OCI-LY1 (cell line): Measurements from ENCODE around the gene USF2.

ENCODE experiments used
- EZH2 ChIP-seq: fragments of 200-600 bp; sonication (generic), shearing (Covaris generic); IDR thresholded peaks from 2 replicates; pipeline ENCODE4 v1.8.0; 2017; ENCODE audit warnings: borderline replicate concordance, mixed run types, mild to moderate bottlenecking, antibody characterized with exemption, low read length, moderate library complexity, mixed read lengths
- TF ChIP-seq, protein P1 (sequence below): fragments of 200-600 bp; sonication (generic), shearing (Covaris generic); IDR thresholded peaks from 2 replicates; pipeline ENCODE4 v1.5.1; 2017; ENCODE audit warnings: mild to moderate bottlenecking, antibody characterized with exemption, low read length, moderate library complexity, mixed read lengths

DNA sequence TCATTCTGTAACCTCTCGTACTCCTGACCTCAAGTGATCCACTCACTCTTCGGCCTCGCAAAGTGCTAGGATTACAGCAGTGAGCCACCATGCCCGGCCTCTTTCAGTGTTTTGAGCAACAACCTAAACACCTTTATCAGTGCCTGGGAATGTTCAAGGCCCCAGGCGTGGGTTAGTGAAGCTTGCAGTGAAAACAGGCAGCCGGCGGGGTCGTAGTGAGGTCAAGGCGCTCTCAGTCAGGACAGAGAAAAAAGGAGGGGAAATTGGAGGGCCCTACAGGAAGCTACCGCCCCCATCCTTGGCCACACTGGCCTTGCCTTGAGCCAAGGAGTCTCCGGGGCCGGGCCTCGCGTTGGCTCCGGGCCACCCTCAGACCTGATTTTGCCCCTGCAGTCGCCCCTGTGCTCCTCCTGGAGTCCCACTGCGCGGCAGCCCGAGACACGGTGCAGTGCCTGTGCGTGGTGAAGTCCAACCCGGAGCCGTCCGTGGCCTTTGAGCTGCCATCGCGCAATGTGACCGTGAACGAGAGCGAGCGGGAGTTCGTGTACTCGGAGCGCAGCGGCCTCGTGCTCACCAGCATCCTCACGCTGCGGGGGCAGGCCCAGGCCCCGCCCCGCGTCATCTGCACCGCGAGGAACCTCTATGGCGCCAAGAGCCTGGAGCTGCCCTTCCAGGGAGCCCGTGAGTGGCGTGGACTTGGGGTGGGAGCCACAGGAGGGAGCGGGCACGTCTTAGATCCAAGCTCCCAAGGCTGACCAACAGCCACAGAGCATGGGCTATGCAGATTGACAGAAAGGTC lies 40.9 kb downstream of the USF2 start:
- TF ChIP-seq, protein P1, sequence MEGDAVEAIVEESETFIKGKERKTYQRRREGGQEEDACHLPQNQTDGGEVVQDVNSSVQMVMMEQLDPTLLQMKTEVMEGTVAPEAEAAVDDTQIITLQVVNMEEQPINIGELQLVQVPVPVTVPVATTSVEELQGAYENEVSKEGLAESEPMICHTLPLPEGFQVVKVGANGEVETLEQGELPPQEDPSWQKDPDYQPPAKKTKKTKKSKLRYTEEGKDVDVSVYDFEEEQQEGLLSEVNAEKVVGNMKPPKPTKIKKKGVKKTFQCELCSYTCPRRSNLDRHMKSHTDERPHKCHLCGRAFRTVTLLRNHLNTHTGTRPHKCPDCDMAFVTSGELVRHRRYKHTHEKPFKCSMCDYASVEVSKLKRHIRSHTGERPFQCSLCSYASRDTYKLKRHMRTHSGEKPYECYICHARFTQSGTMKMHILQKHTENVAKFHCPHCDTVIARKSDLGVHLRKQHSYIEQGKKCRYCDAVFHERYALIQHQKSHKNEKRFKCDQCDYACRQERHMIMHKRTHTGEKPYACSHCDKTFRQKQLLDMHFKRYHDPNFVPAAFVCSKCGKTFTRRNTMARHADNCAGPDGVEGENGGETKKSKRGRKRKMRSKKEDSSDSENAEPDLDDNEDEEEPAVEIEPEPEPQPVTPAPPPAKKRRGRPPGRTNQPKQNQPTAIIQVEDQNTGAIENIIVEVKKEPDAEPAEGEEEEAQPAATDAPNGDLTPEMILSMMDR: no peak
- no peak for TF ChIP-seq EZH2
